Osteoblast (primary cell): ENCODE results near the gene DSTN. TPM values are rescaled to one million over a fixed set of nuclear protein-coding genes. Genes with fewer than 3 reads are reported as not detected.

Experiments
- DNase-seq: peaks from one replicate; pipeline ENCODE4 v3.0.0; 2011; ENCODE audit warnings: low spot score, mixed read lengths; ENCODE audit not compliant: insufficient read length; ENCODE audit errors: missing footprints
- H2AFZ ChIP-seq: 2 replicates; pipeline ENCODE4 v1.6.0; 2011; ENCODE audit warnings: mild to moderate bottlenecking, low read length
- H3K27ac ChIP-seq: 2 replicates; pipeline ENCODE4 v1.5.1; 2011; ENCODE audit warnings: mild to moderate bottlenecking, low read depth, low read length, moderate library complexity
- H3K27me3 ChIP-seq: 2 replicates; pipeline ENCODE4 v1.6.0; 2012; ENCODE audit warnings: mild to moderate bottlenecking, control low read depth, inconsistent platforms, low read length, moderate library complexity; ENCODE audit not compliant: insufficient read depth
- H3K36me3 ChIP-seq: 2 replicates; pipeline ENCODE4 v1.5.1; 2011; ENCODE audit warnings: mild to moderate bottlenecking, low read length, control low read depth, moderate library complexity; ENCODE audit not compliant: insufficient read depth
- H3K4me1 ChIP-seq: 2 replicates; pipeline ENCODE4 v1.5.1; 2011; ENCODE audit warnings: mild to moderate bottlenecking, low read length, control low read depth, moderate library complexity; ENCODE audit not compliant: insufficient read depth
- H3K4me2 ChIP-seq: 2 replicates; pipeline ENCODE4 v1.6.0; 2011; ENCODE audit warnings: mild to moderate bottlenecking, low read length; ENCODE audit not compliant: insufficient read depth
- H3K4me3 ChIP-seq: fragments of 200-600 bp; sonication (generic); 3 replicates; pipeline ENCODE4 v1.5.1; 2012; ENCODE audit warnings: mild to moderate bottlenecking, low read length, inconsistent platforms; ENCODE audit not compliant: insufficient read depth
- H3K79me2 ChIP-seq: 2 replicates; pipeline ENCODE4 v1.6.0; 2012; ENCODE audit warnings: mild to moderate bottlenecking, low read length, control low read depth, inconsistent platforms; ENCODE audit not compliant: insufficient read depth
- H3K9me3 ChIP-seq: 2 replicates; pipeline ENCODE4 v1.5.1; 2011; ENCODE audit warnings: low read depth, low read length, control low read depth
- H4K20me1 ChIP-seq: 2 replicates; pipeline ENCODE4 v1.6.0; 2012; ENCODE audit warnings: mild to moderate bottlenecking, low read length, control low read depth; ENCODE audit not compliant: insufficient read depth
- CTCF ChIP-seq: IDR thresholded peaks from 2 replicates; pipeline ENCODE4 v1.5.1; 2011; ENCODE audit warnings: mild to moderate bottlenecking, low read depth, low read length, moderate library complexity; ENCODE audit errors: extremely low read depth
- total RNA-seq: library from RNA; depleted of rRNA; stranded (reverse); fragments of >200 nt; gene quantifications from 2 replicates; pipeline ENCODE4 v1.2.3, GENCODE V29; 2012

DSTN gene
- total RNA-seq, 1 donor, result 627 TPM

GRCh38 chr20:17625246-17626051, 55.6 kb downstream of the DSTN start:
- no peak overlapping the region for H3K4me3 ChIP-seq
- H3K27ac ChIP-seq, result no peak overlapping the region
- no peaks in the 10 kb centered on the region for H3K27me3 ChIP-seq
- peaks cover 96% of the 10 kb centered on the region for H3K36me3 ChIP-seq
- peak; percentile 66 for DNase-seq
- TF ChIP-seq CTCF, result no peak
- H2AFZ ChIP-seq, result no peak overlapping the region
- no peaks in the 10 kb centered on the region for H3K4me1 ChIP-seq
- peaks cover 80% of the 10 kb centered on the region for H3K79me2 ChIP-seq
- no peaks in the 10 kb centered on the region for H3K9me3 ChIP-seq
- H4K20me1 ChIP-seq, result peaks cover 62% of the 10 kb centered on the region
- H3K4me2 ChIP-seq, result no peak overlapping the region

GRCh38 chr20:17626217-17627007, 56.5 kb downstream of the DSTN start:
- H3K9me3 ChIP-seq, result no peaks in the 10 kb centered on the region
- no peak overlapping the region for H3K4me2 ChIP-seq
- peaks cover 62% of the 10 kb centered on the region for H4K20me1 ChIP-seq
- peaks cover 90% of the 10 kb centered on the region for H3K79me2 ChIP-seq
- peaks cover 96% of the 10 kb centered on the region for H3K36me3 ChIP-seq
- H3K4me3 ChIP-seq, result no peak overlapping the region
- no peak for TF ChIP-seq CTCF
- no peak overlapping the region for H2AFZ ChIP-seq
- DNase-seq, result peak; percentile 61
- no peaks in the 10 kb centered on the region for H3K4me1 ChIP-seq
- H3K27me3 ChIP-seq, result no peaks in the 10 kb centered on the region
- H3K27ac ChIP-seq, result no peak overlapping the region

GRCh38 chr20:17627101-17627955, 57.5 kb downstream of the DSTN start:
- no peak for TF ChIP-seq CTCF
- peak; percentile 79 for DNase-seq
- H3K36me3 ChIP-seq, result peaks cover 96% of the 10 kb centered on the region
- H3K4me3 ChIP-seq, result no peak overlapping the region
- H2AFZ ChIP-seq, result no peak overlapping the region
- H3K79me2 ChIP-seq, result peaks cover 96% of the 10 kb centered on the region
- H3K27me3 ChIP-seq, result no peaks in the 10 kb centered on the region
- no peak overlapping the region for H3K4me2 ChIP-seq
- H4K20me1 ChIP-seq, result peaks cover 70% of the 10 kb centered on the region
- no peaks in the 10 kb centered on the region for H3K4me1 ChIP-seq
- H3K9me3 ChIP-seq, result no peaks in the 10 kb centered on the region
- no peak overlapping the region for H3K27ac ChIP-seq
